Measurements from ENCODE around the gene NTM.

DNA sequence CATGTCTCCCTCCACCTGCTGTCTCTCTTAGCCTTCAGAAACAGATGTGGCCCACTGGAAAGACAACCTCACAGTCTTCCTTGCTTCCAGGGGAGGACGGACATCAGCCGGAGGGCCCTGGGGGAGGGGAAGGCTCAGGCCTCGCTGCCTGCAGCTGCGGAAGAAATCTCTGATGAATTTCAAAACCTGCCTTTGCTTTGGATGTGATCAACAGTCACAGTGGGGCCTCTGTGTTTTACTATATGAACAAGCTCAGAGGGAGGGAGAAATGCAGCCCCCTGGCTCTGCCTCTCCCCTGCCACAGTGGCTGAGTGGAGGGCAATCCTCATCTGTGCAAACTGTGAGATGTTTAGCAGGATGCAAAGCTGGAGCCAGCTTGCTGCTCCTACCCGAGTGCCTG is 282.8 kb downstream of the NTM start:
- TF ChIP-seq, protein P1, sequence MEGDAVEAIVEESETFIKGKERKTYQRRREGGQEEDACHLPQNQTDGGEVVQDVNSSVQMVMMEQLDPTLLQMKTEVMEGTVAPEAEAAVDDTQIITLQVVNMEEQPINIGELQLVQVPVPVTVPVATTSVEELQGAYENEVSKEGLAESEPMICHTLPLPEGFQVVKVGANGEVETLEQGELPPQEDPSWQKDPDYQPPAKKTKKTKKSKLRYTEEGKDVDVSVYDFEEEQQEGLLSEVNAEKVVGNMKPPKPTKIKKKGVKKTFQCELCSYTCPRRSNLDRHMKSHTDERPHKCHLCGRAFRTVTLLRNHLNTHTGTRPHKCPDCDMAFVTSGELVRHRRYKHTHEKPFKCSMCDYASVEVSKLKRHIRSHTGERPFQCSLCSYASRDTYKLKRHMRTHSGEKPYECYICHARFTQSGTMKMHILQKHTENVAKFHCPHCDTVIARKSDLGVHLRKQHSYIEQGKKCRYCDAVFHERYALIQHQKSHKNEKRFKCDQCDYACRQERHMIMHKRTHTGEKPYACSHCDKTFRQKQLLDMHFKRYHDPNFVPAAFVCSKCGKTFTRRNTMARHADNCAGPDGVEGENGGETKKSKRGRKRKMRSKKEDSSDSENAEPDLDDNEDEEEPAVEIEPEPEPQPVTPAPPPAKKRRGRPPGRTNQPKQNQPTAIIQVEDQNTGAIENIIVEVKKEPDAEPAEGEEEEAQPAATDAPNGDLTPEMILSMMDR (IDR thresholded peaks at IDR 0.05): no peak
- no peak for TF ChIP-seq ZFX (IDR thresholded peaks at IDR 0.05; ENCODE audit: borderline replicate concordance)
